K562 (cell line): Measurements from ENCODE around the gene SPOCD1. TPM values are rescaled to one million over a fixed set of nuclear protein-coding genes. Genes with fewer than 3 reads are reported as not detected.

Experiments
- CTCF ChIP-seq, 3 experiments: IDR thresholded peaks in 2 of 3; conservative IDR thresholded peaks in 1 of 3; 2 replicates each; pipeline ENCODE4 v1.5.1; 2011 to 2012; ENCODE audit warnings: low read length in 3 of 3, mild to moderate bottlenecking in 3 of 3, control low read depth in 2 of 3, improper control_type of control experiment in 1 of 3, inconsistent platforms in 1 of 3, low read depth in 1 of 3, mixed read lengths in 1 of 3, moderate library complexity in 1 of 3; ENCODE audit not compliant: insufficient read depth in 2 of 3
- DACH1 ChIP-seq: fragments of 450-650 bp; IDR thresholded peaks from 2 replicates; pipeline ENCODE4 v1.6.1; 2018; ENCODE audit not compliant: partially characterized antibody
- IFI16 ChIP-seq: fragments of 250-450 bp; sonication (Bioruptor Pico); IDR thresholded peaks from 2 replicates; pipeline ENCODE4 v2.1.2; 2022; ENCODE audit warnings: mild to moderate bottlenecking, inconsistent platforms
- IRF9 ChIP-seq: fragments of 450-650 bp; IDR thresholded peaks from 2 replicates; pipeline ENCODE4 v1.6.1; 2016; ENCODE audit warnings: missing biosample characterization, missing genetic modification characterization
- MBD1 ChIP-seq: fragments of 250-450 bp; sonication (Bioruptor Pico); IDR thresholded peaks from 2 replicates; pipeline ENCODE4 v1.8.0; 2022; ENCODE audit warnings: inconsistent platforms
- MTA1 ChIP-seq: fragments of 450-650 bp; IDR thresholded peaks from 2 replicates; pipeline ENCODE4 v1.6.1; 2017; ENCODE audit warnings: borderline replicate concordance
- NRF1 ChIP-seq, 2 experiments: fragments of 450-650 bp; IDR thresholded peaks in 1 of 2; conservative IDR thresholded peaks in 1 of 2; 2 replicates each; pipeline ENCODE4 v1.6.1; 2014; ENCODE audit warnings: mild to moderate bottlenecking in 2 of 2
- PREB ChIP-seq: sonication (generic); formaldehyde crosslinking; IDR thresholded peaks from 2 replicates; pipeline ENCODE4 v1.8.1; 2023; ENCODE audit warnings: mild to moderate bottlenecking, missing genetic modification reagents
- PTBP1 ChIP-seq: fragments of 200-400 bp; formaldehyde crosslinking; IDR thresholded peaks from 2 replicates; pipeline ENCODE4 v1.6.1; 2017; ENCODE audit warnings: low read depth, low read length
- RBM15 ChIP-seq: fragments of 200-400 bp; formaldehyde crosslinking; IDR thresholded peaks from 2 replicates; pipeline ENCODE4 v1.6.1; 2018; ENCODE audit warnings: mild to moderate bottlenecking, low read length, moderate library complexity; ENCODE audit not compliant: insufficient read depth
- RNF2 ChIP-seq: sonication (generic); IDR thresholded peaks from 2 replicates; pipeline ENCODE4 v1.6.1; 2016
- ZHX1 ChIP-seq: fragments of 150-350 bp; conservative IDR thresholded peaks from 2 replicates; pipeline ENCODE4 v1.6.1; 2014; ENCODE audit warnings: low read length
- polyA plus RNA-seq, 8 experiments: library from polyadenylated mRNA; depleted of rRNA in 4 of 8; stranded (reverse) in 5 of 8; unstranded in 3 of 8; fragments of >200 nt; fragmentation: Nextera tagmentation in 2 of 8; fragmentation: Illumina TruSeq in 1 of 8; extraction: Ambion mirVana in 2 of 8; extraction: Trizol in 1 of 8; gene quantifications; 2 replicates each; pipeline versions ENCODE4 v1.2.1 to v1.2.3, GENCODE V29; 2011 to 2014; ENCODE audit warnings: inconsistent platforms in 1 of 8, missing spikeins in 1 of 8
- total RNA-seq, 7 experiments: library from RNA; depleted of rRNA in 6 of 7; stranded (reverse); fragments of >200 nt in 6 of 7; fragmentation: Illumina TruSeq in 2 of 7; extraction: Trizol in 2 of 7; gene quantifications; 2 replicates each; pipeline versions ENCODE4 v1.2.1 to v1.2.3, GENCODE V29; 2011 to 2021; ENCODE audit warnings: low replicate concordance in 1 of 7

Gene SPOCD1
- total and polyA plus RNA-seq, 9 of the 15 experiments (the other 6 are each of a cell fraction or from before 2014, with no cell fraction given), result 0.03 to 0.71 (median 0.26) TPM; not detected in 1

- TF ChIP-seq MBD1, result no peak
- peak; percentile 20 for TF ChIP-seq DACH1
- no peak for TF ChIP-seq NRF1 (conservative IDR thresholded peaks at IDR 0.05 in 1 of 2, IDR thresholded peaks at IDR 0.05 in 1 of 2)
- 0 out of 2 replicates have a peak, but pooled peaks have one; percentile 71 for TF ChIP-seq PTBP1
- no peak for TF ChIP-seq RNF2
- 0 out of 6 replicates have a peak, but pooled peaks of 1 of the 3 experiments have one; percentile 3 for TF ChIP-seq CTCF (IDR thresholded peaks at IDR 0.05 in 2 of 3, conservative IDR thresholded peaks at IDR 0.05 in 1 of 3; ENCODE audit: insufficient read depth in 2 of 3, low read depth in 1 of 3, low read length in 3 of 3)
- TF ChIP-seq IRF9 (tag), result peak; percentile 8; the same call in 1 of the 2 replicates
- TF ChIP-seq ZHX1, result no peak
- no peak for TF ChIP-seq MTA1
- TF ChIP-seq IFI16 (CRISPR knock-in tag), result no peak
- TF ChIP-seq PREB (CRISPR knock-in tag), result no peak
- TF ChIP-seq RBM15, result no peak
These were observed 58.6 kb downstream of the SPOCD1 start (continued) for GRCh38 chr1:31757204-31757679.
